GM19238 (cell line): Measurements from ENCODE around the gene RPL29.
"Not testable (repeated sequence)": the region's sequence is repeated elsewhere in the genome, so short reads cannot be mapped to it uniquely, and the experiment has no call there.

Experiments used
- DNase-seq: peaks from one replicate; pipeline ENCODE4 v3.0.0; 2011; ENCODE audit warnings: low spot score; ENCODE audit not compliant: insufficient read length

Gene RPL29

DNA sequence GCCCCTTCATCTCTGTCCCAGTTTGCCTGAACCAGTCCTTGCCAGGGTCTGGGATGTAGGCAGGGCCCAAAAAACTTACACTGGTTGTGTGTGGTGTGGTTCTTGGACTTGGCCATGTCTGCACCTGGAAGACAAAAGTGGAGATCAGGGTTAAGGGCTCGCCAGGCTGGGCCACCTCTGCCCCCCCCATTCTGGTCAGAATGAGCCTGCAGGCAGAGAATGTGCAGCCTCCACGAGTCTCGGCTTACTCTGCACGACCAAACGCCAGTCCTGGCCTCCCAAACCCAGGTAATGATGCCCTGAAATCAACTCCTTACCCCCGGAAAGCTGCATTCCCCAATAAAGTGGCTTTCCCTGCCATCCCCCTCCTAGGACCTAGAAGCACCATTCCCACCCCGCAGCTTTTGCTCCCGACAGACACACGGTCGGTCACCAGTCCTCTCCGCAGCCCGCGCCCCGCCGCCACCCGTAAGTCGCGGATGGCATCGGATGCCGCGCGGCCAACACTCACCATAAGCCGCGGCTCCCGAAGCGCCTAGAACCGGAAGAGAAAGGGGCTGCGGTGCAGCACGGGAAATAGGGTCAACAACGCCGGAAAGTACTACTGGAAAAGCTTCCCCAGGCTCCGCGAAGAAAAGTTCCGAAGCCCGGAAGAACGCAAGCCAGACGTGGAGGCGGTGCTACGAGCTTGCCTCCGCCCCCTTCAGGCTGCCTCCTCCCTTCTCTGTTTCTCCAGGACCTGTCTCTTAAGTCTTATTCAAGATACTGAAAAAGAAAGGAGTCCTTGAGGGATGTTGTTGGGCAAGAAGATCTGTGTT, at the start of gene RPL29:
Gene RPL29 (minus strand): TSS at position 550 of the 818 bp plus-strand sequence. CDS start 434 bp downstream, at position 116.
- DNase-seq: peak; percentile 94

DNA sequence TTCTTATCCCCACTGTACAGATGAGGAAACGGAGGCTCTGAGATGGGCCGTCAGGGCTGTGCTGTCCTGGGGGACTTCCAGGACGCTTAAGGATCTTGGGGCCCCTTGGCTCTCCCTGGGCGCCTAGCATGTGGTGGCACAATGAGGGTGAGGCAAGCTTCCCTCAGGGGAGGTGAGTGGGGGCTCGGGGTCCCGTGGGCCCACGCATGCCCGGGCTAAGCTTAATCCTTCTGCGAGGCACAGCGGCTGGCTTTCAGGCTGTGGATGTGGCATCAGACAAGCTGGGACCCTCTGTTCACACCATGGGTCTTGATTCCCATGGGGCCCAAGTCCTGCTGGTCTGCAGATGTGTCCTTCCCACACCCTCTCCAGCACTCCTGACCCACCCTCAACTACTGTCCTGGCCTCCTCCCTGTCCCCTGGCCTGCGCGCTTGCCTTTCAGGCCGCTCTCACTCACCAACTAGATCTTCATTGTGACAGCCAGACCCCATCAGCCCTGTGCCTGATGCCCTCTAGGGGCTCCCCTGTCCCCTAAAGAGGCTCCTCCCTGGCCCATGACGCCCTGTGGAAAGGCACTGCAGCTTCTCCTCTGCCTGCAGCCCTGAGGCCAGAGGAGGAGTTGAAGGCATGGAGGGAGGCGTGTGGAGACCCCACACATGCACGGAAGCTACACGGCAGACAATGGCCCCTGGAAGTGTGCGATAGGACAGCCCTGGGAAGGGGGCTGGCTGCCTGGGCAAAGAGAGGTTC, 49.3 kb upstream of the RPL29 start:
- DNase-seq: no peak

DNA sequence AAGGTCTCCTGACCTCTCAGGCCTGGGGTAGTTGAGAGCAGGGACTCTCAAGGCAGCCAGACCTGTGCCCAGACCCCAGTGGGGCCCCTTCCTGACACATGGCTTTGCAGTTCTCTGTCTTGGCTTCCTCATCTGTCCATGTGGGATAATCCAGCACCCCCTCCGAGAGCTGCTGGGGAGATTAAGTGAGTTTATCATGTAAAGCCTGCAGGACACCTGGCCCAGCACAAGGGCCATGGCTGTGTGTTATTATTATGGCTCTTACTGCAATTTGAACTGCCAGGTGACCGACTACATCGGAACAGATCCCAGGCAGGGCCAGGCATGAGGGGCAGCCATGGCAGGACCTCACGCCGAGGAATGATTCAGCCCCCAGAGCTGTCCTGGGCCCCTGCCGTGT, 48.1 kb upstream of the RPL29 start:
- no peak for DNase-seq

DNA sequence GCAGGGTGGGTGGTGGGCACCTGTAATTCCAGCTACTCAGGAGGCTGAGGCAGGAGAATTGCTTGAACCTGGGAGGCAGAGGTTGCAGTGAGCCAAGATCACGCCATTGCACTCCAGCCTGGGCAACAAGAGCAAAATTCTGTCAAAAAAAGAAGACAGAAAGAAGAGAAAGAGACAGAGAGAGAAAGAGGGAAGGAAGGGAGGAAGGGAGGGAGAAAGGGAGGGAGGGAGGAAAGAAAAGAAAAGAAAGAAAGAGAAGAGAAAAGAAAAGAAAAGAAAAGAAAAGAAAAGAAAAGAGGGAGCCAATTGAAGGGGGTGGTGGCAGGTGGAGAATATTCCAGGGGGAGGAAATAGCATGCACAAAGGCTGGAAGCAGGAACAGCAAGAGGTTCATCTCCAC, 47.3 kb upstream of the RPL29 start:
- DNase-seq: not testable (repeated sequence)

DNA sequence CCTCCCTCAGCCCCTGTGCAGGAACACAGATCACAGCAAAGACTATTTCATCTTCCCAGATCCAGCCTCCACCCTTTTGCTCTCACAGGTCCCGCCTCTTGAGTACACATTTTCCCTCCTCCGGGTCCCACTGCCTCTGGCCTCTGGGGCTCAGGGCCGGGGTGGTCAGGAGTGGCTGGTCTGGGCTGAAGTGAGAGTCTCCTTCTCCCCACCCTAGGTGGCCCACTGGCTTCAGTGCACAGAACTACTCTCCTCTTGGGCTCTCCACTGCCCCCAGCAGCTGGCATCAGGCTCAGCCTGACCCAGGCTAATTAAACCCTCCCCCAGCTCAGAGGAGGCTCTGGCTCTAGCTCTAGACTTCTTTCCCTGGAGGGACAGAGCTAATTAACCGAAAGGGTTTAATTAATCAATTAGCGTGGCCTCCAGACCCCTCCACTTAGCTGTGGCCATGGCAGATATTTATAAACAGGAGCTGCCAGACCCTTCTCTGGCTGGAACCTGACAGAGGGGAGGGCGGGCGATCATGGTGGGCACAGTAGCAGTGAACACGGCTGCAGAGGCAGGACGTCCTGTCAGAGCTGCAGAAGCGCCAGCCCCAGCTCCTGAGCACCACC, 45.5 kb upstream of the RPL29 start:
- DNase-seq: no peak

DNA sequence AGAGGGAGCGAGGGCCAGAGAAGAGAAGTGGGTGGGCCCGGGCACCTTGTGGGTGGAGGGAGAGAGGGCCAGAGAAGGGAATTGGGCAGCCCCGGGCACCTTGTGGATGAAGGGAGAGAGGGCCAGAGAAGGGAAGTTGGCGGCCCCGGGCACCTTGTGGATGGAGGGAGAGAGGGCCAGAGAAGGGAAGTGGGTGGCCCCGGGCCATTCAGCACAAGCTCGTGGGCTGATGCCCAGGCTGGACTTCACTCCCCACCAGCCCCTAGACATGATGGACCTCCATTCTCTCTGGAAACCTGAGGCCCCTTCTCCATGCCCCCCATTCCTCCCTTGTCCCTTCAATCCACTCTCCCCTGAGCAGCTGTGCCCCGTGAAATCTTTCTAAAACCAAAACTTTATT, 44.9 kb upstream of the RPL29 start:
- DNase-seq: no peak

DNA sequence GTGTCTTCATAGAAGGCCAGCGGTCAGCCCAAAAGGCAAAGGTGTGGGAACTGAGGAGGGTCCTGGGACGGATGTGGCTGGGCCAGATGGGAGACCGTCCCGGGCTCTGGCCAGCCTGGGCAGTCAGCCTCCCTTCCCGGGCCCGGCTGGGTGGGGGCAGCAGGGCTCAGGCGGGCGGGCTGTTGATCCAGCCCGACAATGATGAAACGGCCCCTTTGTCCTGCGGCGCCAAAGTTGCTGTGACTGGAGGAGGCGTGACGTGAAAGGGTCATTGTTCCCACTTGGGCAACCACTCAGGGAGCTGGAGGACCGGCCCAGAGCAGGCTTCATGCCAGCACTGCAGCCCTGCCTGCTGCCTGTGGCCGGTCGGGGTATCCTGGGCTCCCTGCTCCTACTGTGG, 44.2 kb upstream of the RPL29 start:
- no peak for DNase-seq

DNA sequence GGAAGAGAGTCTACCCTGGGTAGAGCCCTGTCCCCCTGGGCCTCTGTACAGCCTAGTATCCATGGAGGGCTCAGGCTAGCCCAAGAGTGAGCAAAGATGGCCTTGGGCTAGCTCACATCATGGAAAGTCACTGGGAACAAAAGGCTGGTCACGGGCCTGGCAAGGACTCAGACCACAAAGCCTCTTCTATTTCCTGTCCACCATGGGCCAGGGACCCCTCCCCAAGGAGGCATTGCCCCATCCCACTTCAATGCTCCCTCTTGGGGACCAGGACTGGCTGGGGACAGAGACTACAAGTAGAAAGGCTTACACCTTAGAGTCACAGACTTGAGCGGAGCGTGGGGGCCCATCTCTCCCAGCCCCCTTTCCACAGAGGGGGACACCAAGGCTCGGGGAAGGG, 43.7 kb upstream of the RPL29 start:
- DNase-seq: no peak

DNA sequence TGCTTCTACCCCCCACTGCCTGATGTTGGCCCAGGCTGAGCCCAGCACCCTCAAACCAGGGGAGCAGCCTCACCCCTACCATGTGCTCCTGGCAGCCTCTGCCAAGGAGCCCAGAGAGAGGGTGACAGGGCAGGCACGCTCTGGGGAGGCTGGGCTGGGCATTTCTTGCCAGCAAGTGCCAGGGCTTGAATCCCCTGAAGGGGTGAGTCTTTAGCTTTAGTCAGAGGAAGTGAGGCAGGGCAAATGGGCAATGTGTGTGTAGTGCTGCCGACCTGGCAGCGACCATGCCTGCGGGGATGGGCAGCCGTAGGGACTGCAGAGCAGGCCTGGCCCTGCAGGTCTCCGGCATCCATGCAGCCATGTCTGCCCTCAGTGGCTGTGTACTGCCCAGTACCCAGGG, 42.5 kb upstream of the RPL29 start:
- DNase-seq: no peak

DNA sequence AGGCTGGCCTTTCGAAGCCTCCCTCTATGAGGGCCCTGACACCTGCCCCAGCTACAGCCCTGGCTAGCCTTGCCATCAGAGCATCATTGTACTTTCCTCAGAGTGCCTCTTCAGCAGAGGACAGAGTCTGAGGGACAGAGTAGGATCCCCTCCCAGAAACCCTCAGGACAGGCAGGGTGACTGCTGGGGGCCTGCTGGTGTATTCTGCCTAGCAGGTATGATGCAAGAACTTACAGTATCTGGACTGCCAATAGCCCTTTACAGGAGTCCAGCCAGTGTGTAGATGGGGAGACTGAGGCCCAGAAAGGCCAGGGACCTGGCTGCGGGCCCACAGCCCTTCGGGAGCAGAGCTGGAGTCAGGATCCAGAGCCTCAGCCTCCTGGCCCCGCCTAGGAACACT, 41.6 kb upstream of the RPL29 start:
- no peak for DNase-seq

DNA sequence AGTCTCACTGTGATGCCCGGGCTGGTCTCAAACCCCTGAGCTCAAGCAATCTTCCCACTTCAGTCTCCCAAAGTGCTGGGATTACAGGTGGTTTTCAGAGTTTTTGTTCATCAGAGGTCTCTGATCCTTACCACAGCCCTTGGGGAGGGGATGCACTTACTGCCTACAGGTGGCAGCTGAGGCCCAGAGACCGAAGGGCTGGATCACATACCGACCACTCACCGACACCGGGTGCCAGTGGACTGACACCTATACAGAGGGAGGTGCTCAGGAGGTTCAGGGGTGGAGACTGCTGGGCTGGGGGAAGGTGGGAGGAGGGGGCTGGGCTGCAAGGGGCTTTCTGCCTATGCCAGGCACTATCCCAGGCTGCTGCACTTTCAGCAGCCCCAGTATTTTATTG, 41.1 kb upstream of the RPL29 start:
- no peak for DNase-seq

DNA sequence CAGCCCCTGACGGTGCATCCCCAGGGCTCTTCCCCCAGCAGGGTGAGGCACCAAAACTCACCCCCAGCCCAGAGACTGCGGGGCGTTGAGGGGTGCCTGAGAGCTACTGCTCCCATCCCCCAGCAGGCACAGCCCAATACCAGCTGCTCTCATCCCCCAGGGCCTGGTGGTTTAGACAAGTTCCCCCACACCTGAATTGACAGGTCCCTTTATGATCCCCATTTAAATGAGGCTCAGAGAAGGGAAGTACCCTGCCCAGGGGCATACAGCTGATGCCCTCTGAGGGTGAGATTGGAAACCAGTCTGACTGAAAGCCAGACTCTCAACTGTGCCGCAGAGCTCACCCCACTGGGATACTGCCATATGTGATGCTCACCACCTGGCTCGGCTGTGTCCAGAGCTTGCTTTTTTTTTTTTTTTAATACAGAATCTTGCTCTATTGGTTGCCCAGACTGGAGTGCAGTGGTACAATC, 40.6 kb upstream of the RPL29 start:
- DNase-seq: peak; percentile 35

DNA sequence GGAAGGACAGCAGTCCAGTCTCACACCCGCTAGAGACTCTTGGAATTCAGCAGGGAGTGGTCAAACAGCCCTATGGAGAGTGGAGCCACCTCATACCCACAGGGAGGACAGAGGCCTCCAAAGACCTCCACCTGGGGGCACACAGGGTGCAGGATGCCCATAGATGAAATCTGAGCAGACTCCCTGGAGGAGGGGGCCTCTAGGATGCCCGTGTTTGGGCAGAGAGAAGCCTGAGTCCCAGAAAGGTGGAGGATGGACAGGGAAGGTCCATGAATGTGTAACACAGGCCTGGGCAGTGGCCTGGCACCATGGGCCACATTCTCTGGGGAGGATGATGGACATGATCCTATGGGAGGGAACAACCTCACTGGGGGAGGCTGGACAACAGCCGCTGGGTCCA, 39.0 kb upstream of the RPL29 start:
- no peak for DNase-seq

DNA sequence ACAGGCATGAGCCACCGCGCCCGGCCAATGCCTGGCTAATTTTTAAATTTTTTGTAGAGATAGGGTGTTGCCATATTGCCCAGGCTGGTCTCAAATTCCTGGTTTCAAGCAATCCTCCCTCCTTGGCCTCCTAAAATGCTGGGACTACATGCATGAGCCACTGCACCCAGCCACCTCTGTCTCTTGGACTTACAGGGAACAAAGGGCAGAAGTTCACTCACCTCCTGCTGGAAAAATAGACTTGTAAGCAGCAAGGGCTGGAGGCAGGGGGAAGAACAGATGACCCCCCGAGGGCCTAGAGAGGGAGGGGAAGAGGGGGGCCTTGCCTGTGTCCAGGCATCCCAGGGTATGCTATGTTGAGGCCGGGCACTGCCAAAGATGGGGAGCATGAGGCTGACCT, 38.5 kb upstream of the RPL29 start:
- DNase-seq: no peak

DNA sequence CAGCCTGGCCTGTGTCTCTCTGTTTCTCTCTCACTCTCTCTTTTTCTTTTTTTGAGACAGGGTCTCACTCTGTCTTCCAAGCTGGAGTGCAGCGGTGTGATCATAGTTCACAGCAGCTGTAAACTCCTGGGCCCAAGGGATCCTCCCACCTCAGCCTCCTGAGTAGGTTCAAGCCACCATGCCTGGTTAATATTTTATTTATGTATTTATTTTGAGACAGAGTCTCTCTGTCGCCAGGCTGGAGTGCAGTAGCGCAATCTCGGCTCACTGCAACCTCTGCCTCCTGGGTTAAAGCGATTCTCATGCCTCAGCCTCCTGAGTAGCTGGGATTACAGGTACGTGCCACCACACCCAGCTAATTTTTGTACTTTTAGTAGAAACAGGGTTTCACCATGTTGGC, 38.1 kb upstream of the RPL29 start:
- not testable (repeated sequence) for DNase-seq

DNA sequence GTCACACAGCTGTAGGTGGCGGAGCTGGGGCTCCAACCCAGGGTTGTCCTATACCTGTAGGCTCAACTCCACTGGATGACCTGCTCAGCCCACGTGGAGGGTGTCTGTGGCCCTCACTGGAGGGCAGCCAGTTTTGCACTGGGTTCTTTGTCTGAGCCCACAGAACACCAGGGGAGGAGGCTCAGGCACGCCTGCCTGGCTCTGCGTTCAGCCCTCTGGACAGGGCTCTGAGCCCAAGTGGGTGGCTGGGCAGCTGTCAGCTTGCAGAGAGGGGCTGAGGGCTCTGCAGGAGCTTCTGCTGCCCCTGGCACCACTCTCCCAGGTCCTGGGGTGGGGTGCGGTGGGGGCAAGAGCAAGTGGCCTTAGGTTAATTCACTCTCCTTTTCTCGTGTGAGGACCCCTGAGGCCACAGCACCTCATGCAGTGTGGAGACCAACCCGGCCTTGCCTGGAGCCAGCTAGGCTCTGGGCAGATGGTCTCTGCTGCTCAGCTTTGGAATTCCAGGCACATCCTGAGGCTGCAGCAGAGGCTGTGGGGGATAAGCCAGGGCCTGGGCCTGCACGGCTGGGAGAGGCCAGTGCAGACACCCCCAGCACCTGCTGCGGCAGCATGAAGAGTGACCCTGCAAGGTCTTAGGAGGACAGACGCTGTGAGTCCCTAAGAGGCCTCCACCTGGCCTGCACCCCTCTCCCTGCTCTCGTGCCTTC, 37.2 kb upstream of the RPL29 start:
- DNase-seq: no peak

DNA sequence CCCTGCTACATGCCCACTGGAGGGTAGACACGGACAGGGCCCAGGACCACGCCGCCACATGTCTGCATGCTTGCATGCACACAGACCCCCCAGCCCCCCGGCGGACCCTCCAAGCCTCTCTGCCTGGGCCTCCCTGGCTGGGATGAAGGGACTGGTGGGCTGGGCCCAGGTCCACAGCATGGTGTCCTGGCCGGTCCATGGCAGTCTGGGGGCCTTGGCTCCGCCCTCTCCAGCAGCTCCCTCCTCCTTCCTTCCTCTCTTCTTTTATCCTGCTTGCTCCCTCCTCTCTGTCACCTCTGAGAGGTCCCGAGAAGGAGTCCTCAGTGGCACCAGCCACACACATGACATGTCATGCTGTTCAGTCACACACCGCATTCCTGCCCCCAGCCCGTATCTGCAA, 36.2 kb upstream of the RPL29 start:
- DNase-seq: no peak

DNA sequence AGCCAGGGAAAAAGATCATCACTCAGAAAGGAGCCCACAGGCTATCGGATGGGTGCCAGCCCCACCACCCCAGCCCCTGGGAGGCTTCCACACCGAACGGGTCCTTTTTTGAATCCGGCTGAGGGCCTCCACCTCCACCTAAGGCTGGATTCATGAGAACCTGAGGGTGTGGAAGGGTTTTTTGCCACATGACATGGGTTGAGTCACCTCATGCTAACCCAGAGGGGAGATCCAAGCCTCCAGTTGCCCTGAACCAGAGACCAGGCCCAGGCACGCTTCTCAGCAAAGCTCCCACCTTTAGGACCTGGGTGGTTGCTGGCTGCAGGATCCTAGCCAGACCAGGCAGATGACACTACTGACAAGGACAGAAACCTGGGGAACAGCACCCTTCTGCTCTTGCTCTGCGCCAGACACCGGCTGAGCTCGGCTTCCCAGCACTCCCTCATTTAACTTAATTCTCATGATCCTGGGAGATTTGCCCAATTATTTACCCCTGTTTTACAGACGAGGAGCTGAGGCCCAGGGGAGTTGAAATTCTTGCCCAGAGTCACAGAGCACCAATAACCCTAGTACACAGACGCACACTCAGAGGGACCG, 35.1 kb upstream of the RPL29 start:
- no peak for DNase-seq

DNA sequence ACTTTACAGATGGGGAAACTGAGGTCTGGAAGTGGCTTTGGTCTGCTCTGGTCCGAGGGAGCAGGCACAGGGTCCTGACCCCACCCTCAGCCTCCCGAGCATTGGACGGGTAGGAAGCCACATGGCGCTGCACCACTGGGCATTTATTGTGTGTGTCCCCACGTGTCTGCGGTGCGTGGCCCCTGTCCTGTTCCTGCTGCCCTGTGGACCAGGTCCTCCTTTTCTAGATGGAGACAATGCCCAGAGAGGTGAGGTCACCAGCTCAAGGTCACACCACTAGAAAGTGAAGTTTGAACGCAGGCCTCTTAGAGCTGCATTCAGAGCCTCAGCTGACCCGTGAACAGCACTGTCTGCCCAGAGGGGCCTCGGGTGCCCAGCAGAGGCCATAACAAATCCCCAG, 33.8 kb upstream of the RPL29 start:
- DNase-seq: no peak

DNA sequence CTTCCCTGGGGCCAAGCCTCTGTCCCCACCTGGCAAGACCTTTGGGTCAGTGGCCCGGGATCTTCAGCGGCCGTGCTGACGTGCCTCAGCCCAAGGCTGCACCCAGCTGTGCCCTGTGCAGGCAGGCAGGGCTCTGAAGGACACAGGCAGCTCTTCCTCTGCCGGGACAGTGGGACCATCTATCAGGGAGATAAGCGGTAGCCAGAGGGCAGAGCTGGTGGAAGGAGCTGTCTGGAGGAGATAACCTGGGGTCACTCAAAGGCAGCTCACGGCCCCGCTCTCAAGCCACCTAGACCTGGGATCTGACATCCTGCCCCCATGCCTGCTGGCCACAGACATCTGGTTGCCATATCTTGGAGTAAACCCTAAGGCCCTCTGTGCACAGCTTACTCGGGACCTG, 33.4 kb upstream of the RPL29 start:
- no peak for DNase-seq

DNA sequence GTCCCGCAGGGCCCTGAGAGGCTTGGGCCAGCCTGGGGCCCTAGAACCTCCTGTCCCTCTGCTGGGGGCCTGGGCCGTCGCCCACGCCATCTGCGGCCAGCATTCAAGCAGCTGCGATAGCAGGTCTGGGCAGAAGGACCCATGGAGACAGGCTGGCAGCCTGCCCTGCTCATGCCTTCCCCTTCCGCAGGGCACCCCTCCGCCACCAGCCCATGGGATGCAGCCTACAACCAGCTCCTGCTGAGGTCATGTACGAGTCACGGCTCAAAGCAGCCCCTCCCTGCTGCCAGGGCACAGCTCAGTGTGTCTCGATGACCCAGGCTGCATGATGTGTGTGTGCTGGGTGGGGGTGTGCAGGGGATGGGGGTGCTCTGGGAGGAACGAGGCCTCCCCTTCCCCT, 32.9 kb upstream of the RPL29 start:
- DNase-seq: no peak
